NCI-H510A treated with DMSO at 0.1 percent for 48 hours (cell line): ENCODE measurements around the gene TUSC2.
"Not testable (repeated sequence)": the region's sequence is repeated elsewhere in the genome, so short reads cannot be mapped to it uniquely, and the experiment has no call there.

Experiments
- DNase-seq: peaks from one replicate; lab custom pipeline; 2025; lab: John Stamatoyannopoulos, UW

The TUSC2 gene

GRCh38 chr3:50317300-50317699, 10.7 kb downstream of the TUSC2 start:
- peak; percentile 18 for DNase-seq

GRCh38 chr3:50316657-50317242, 11.3 kb downstream of the TUSC2 start:
- DNase-seq, result peak; percentile 60

- no peak for DNase-seq
These were observed 13.2 kb downstream of the TUSC2 start for GRCh38 chr3:50314816-50315215.

- DNase-seq, result no peak
These were observed 13.7 kb downstream of the TUSC2 start for GRCh38 chr3:50314342-50314741.

- not testable (repeated sequence) for DNase-seq
These were observed 16.0 kb downstream of the TUSC2 start for GRCh38 chr3:50312041-50312440.

GRCh38 chr3:50304601-50305000, 23.4 kb downstream of the TUSC2 start:
- no peak for DNase-seq

GRCh38 chr3:50303013-50303815, 24.8 kb downstream of the TUSC2 start, which contains the start of gene HYAL1:
HYAL1 (minus strand) TSS chr3:50303574; CDS start chr3:50302956, 618 bp downstream.
- DNase-seq, result no peak

- DNase-seq, result no peak
These were observed 25.7 kb downstream of the TUSC2 start for GRCh38 chr3:50302095-50303012.

- DNase-seq, result no peak
These were observed 27.3 kb downstream of the TUSC2 start for GRCh38 chr3:50300681-50301254.

GRCh38 chr3:50299929-50300680, 27.9 kb downstream of the TUSC2 start:
- no peak for DNase-seq

- no peak for DNase-seq
These were observed 28.4 kb downstream of the TUSC2 start for GRCh38 chr3:50299638-50299928.

GRCh38 chr3:50298836-50299637, 29.0 kb downstream of the TUSC2 start, which contains the start of the genes HYAL3 and NAA80:
HYAL3 (minus strand) TSS chr3:50299405; CDS start chr3:50295602, 3,803 bp downstream.
NAA80 (minus strand) TSS chr3:50299405; CDS start chr3:50297463, 1,942 bp downstream.
- DNase-seq, result peak; percentile 86

- DNase-seq, result no peak
These were observed 29.9 kb downstream of the TUSC2 start for GRCh38 chr3:50297896-50298725.

GRCh38 chr3:50297384-50297775, 30.6 kb downstream of the TUSC2 start:
- no peak for DNase-seq

- DNase-seq, result no peak
These were observed 31.2 kb downstream of the TUSC2 start for GRCh38 chr3:50296721-50297383.

- no peak for DNase-seq
These were observed 32.2 kb downstream of the TUSC2 start for GRCh38 chr3:50295553-50296431.

GRCh38 chr3:50294492-50295403, 33.3 kb downstream of the TUSC2 start:
- DNase-seq, result no peak
